HFFc6 (cell line): ENCODE results near the gene SCGB1C2. TPM values are rescaled to one million over a fixed set of nuclear protein-coding genes. Genes with fewer than 3 reads are reported as not detected.
A peak's percentile ranks its signal among the peaks of the same experiment; 100 is the strongest.

Experiments used
- DNase-seq: peaks from one replicate; pipeline ENCODE4 v3.0.0-alpha.2; 2018
- H3K27ac Mint-ChIP-seq: 2 replicates; pipeline ENCODE4 v1.8.0; 2020; ENCODE audit warnings: mild to moderate bottlenecking, mixed read lengths
- H3K27me3 Mint-ChIP-seq: 2 replicates; pipeline ENCODE4 v1.8.0; 2021; ENCODE audit warnings: mild to moderate bottlenecking, moderate library complexity, mixed read lengths; ENCODE audit not compliant: insufficient read depth
- H3K36me3 Mint-ChIP-seq: 2 replicates; pipeline ENCODE4 v1.8.0; 2021; ENCODE audit warnings: low read depth, mixed read lengths
- H3K4me1 Mint-ChIP-seq: 2 replicates; pipeline ENCODE4 v1.8.0; 2020; ENCODE audit warnings: low read depth, mixed read lengths
- H3K4me3 Mint-ChIP-seq: 2 replicates; pipeline ENCODE4 v1.8.0; 2020; ENCODE audit warnings: mild to moderate bottlenecking, moderate library complexity, mixed read lengths
- H3K9me3 Mint-ChIP-seq: 2 replicates; pipeline ENCODE4 v1.8.0; 2020; ENCODE audit warnings: mild to moderate bottlenecking, mixed read lengths
- CTCF ChIP-seq: fragments of 200-600 bp; sonication (generic); IDR thresholded peaks from 2 replicates; pipeline ENCODE4 v1.5.0; 2021; ENCODE audit warnings: antibody characterized with exemption, mild to moderate bottlenecking
- total RNA-seq, 6 experiments: library from RNA; stranded (reverse); fragmentation: NEBNext Ultra II Directional; extraction: Animal tissue kit (Norgen Biotek cat#: 25700); gene quantifications; 2 replicates in 1 of 6; 3 replicates in 5 of 6; pipeline ENCODE4 v1.2.3, GENCODE V29; 2021

Gene SCGB1C2
- total RNA-seq, 6 experiments from 2014 or later, result not detected

DNA sequence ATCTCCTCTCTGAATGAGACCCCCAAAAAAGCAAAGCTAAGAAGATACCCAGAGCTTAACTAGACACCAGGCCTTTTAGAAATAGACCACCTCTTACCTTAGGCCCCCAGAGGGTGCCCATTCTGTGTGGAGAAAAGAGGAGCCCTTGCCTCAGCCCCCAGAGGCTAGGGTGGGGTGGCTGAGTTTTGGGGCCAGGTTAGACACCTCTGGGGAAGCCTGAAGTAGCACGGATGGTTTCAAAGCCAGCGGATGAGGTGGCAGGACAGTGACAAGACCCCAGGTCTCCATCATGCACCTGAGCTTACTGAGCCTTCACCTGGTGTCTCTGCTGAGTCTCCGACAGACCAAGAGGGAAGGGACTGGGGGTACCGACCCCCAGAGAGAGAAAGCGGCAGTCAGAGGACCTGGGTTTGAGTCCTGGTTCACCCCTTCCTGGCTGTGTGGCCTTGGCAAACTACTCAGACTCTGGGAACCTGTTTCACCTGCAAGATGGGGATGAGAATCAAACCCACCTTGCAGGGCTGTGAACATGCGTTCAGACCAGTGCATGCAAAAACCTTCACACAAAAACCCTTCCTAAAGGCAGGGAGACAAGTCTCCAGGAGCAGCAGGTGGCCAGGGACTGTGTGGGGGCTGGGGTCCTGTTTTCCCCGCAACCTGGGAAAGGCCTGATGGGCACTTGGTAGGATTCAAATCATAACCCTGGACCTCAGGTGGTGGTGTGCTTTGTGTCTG lies 7.7 kb downstream of the SCGB1C2 start:
- peaks cover 8% of the 10 kb centered on the region for H3K27me3 Mint-ChIP-seq
- no peaks in the 10 kb centered on the region for H3K9me3 Mint-ChIP-seq
- no peaks in the 10 kb centered on the region for H3K4me1 Mint-ChIP-seq
- H3K4me3 Mint-ChIP-seq, result no peak overlapping the region
- no peak overlapping the region for H3K27ac Mint-ChIP-seq
- no peak for TF ChIP-seq CTCF
- H3K36me3 Mint-ChIP-seq, result no peaks in the 10 kb centered on the region
- peak; percentile 0 for DNase-seq

- Mint-ChIP-seq H3K27ac (no peak overlapping the region), H3K4me1 (no peaks in the 10 kb centered on the region), H3K4me3 (no peak overlapping the region), H3K27me3 (peaks cover 10% of the 10 kb centered on the region), H3K9me3 (no peaks in the 10 kb centered on the region), H3K36me3 (no peaks in the 10 kb centered on the region)
- DNase-seq, result no peak
- TF ChIP-seq CTCF, result no peak
These were observed 8.5 kb downstream of the SCGB1C2 start for GRCh38 chr17:145671-146541.

DNA sequence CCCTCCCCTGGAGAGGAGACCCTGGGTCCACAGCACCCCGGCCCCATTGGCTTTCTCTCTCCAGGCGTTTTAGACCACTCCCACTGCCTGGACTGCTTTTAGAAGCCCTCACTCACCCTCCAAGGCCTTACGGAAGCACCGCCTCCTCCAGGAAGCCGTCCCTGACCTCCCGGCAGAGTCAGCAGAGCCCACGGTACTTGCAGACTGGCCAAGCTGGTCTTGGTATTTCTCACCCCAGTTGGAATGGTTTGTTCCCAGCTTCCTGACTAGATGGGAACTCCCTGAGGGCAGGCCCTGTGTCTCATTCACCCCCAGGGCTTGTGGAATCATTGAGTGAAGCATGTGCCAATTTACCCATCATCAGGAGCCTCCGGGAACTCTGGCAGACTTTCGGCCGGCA lies 9.2 kb downstream of the SCGB1C2 start:
- DNase-seq, result no peak
- Mint-ChIP-seq H3K4me3 (no peak overlapping the region), H3K27me3 (peaks cover 10% of the 10 kb centered on the region), H3K27ac (no peak overlapping the region), H3K4me1 (no peaks in the 10 kb centered on the region), H3K9me3 (no peaks in the 10 kb centered on the region), H3K36me3 (no peaks in the 10 kb centered on the region)
- no peak for TF ChIP-seq CTCF

DNA sequence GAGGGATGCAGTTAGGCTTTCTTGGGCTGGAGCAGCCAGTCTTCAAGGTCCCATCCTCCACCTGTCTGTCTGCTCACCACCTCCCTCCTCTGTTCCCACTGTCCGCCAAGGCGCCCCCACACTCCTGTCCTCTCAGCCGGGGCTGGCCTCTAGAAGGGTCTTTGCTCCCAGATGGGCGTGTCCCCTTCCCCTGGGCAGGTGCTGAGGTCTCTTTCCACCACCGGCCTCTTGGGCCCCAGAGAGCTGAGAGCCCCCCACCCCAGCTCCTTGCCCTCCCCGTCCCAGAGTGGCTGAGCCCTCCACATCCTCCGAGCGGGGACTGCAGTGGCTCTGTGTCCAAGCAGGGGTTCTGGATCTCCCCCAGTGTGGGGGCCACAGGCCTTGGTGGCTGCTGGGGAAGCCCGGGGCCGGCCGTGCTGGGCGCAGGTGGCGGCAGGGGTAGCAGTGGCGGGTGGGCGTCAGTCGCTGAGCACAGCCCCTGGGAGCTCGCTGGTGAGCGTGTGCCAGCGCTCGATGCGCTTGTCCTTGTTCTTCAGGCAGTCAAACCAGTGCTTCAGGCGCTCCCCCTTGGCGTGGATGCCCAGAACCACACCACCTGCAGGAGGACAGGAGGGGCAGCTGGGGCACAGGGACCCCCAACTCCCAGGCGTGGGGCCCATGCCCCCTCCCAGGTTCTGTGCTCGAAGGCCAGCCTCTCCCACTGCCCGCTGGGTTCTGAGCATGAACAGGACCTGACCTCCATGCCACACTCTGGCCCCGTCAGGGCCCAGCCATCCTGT lies 9.8 kb downstream of the SCGB1C2 start:
- Mint-ChIP-seq H3K4me3 (no peak overlapping the region), H3K36me3 (no peaks in the 10 kb centered on the region), H3K4me1 (no peaks in the 10 kb centered on the region), H3K27me3 (peaks cover 9% of the 10 kb centered on the region), H3K9me3 (no peaks in the 10 kb centered on the region), H3K27ac (no peak overlapping the region)
- TF ChIP-seq CTCF, result no peak
- DNase-seq, result no peak

DNA sequence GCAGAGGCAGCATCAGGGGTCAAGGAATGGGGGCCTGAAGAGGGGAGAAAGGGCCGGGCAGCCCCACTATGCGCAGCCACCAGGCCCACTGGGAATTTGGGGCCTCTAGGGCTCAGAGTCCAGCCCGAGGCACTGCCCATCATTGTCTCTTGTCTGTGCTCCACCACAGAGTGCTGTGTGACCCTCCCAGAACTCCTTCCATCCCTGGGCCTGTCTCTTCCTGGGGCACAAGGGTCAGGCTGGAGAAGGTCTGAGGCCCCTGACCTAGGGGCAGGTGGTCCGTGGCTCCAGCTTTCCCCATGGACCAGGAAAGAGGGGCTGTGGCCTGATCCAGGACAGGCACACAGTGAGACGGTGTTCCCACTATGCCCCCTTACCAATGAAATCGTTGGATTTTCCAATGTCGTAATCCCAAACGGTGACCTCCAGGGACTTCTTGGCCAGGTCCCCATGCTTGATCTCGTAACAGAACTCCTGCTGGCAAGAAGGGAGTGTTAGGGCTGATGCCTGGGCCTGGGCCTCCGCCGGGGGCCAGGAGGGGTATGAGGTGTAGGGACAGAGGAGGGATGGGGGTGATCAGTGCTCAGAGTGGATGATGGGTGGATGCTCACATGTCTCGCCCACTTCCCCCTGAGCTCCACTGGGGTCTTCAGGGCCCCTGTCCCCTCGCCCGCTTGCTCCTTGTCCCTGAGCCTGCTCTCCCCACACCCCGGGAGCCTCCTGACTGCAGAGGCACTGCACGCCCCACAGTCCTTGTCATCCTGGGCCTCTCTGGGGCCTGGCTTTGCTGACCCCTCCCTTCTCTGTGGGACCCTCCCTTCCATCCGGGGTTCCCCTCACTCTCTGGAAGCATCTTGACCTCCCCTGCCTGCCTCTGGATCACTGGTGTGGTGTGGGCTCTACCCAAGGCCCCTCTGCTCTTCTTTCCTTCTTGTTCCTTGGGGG lies 10.7 kb downstream of the SCGB1C2 start:
- TF ChIP-seq CTCF, result no peak
- Mint-ChIP-seq H3K36me3 (no peaks in the 10 kb centered on the region), H3K27ac (no peak overlapping the region), H3K9me3 (no peaks in the 10 kb centered on the region), H3K4me3 (no peak overlapping the region), H3K4me1 (peaks cover 7% of the 10 kb centered on the region), H3K27me3 (peaks cover 9% of the 10 kb centered on the region)
- no peak for DNase-seq
